Hepatocyte (in vitro differentiated cells): Measurements from ENCODE around the gene NADK.

Source experiments
- EZH2phosphoT487 ChIP-seq: fragments of 200-600 bp; sonication (generic); IDR thresholded peaks from one replicate; pipeline ENCODE4 v1.6.1; 2018; ENCODE audit warnings: antibody characterized with exemption, mild to moderate bottlenecking, low read depth, moderate library complexity; ENCODE audit not compliant: unreplicated experiment, severe bottlenecking
- TF ChIP-seq, protein P1 (sequence below): fragments of 200-600 bp; sonication (generic); IDR thresholded peaks from 2 replicates; pipeline ENCODE4 v1.5.1; 2016; ENCODE audit warnings: antibody characterized with exemption, mild to moderate bottlenecking; ENCODE audit not compliant: poor library complexity

DNA sequence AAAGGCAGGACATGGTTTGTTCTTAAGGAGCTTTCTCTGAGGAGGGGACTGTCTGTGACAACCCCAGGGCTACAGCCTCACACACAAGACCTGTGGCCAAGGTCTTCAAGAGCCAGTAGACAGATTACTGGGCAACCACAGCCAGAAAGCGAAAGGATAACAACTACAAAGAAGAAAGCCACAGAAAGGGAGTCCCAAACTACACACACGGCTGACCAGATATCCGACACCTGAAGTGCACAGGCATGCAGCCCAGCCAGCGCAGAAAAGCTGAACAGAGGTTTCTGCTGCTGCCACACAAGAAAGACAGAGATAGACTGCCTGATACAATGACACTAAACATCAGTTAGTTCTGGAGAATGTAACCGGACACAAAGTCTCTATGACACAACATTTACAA lies 21.4 kb upstream of the NADK start:
- no peak for TF ChIP-seq EZH2phosphoT487
- TF ChIP-seq, protein P1, sequence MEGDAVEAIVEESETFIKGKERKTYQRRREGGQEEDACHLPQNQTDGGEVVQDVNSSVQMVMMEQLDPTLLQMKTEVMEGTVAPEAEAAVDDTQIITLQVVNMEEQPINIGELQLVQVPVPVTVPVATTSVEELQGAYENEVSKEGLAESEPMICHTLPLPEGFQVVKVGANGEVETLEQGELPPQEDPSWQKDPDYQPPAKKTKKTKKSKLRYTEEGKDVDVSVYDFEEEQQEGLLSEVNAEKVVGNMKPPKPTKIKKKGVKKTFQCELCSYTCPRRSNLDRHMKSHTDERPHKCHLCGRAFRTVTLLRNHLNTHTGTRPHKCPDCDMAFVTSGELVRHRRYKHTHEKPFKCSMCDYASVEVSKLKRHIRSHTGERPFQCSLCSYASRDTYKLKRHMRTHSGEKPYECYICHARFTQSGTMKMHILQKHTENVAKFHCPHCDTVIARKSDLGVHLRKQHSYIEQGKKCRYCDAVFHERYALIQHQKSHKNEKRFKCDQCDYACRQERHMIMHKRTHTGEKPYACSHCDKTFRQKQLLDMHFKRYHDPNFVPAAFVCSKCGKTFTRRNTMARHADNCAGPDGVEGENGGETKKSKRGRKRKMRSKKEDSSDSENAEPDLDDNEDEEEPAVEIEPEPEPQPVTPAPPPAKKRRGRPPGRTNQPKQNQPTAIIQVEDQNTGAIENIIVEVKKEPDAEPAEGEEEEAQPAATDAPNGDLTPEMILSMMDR: no peak
